ENCODE data around the gene EVA1C. TPM values are rescaled to one million over a fixed set of nuclear protein-coding genes. Genes with fewer than 3 reads are reported as not detected.

Gene EVA1C
- total and polyA plus RNA-seq, 2 donors (not counting 1 experiment from before 2014, with no cell fraction given) = 0.84 to 1.6 TPM

DNA sequence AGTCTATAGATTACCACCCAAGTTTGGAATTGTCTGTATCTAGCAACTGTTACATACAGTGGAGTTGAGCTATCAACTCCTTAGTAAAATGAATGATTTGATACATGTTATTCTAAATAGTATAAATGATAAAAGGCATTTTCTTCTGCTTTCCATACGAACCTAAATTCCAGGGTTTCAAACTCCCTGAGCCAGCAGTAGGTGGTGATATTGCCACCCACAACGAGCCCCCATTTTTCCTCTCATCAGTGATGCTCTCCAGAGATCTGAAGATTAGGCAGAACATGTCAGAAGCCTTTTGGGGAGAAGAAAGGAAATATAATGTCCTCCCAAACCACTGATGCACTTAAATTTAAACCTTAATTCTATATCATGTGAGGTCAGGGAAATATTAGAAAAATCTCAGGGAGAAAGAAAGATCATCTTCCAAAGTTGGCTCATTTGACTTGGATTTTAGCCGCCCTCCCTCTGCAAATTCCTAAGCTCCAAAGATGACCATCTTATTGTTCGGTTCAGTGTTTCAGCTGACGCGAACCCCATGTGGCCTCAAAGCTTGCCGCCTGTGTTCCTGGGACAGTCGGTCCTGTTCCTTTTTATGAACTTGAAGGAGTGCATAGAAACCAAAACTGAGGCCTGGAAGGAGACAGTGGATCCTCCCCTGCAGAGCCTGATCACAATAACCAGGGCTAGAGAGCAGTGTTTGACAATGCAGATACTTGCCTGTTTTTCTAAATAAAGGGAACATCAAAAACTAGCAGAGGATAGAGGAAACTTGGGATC lies 2.3 kb downstream of the EVA1C start:
- H3K27me3 Mint-ChIP-seq = peaks cover 51% of the 10 kb centered on the region
- Histone ChIP-seq H3K9ac (ENCODE audit: low read length) (no peak overlapping the region), H3K4me2 (replicated peaks; ENCODE audit: low read depth, low read length, poor library complexity, severe bottlenecking) (no peak overlapping the region), H4K20me1 (ENCODE audit: control insufficient read depth, insufficient read depth, low read length, poor library complexity, severe bottlenecking) (no peaks in the 10 kb centered on the region), H3K4me3 (ENCODE audit: control extremely low read depth in 1 of 5, extremely low read depth in 1 of 5, insufficient read depth in 1 of 5, low read depth in 2 of 5, low read length in 4 of 5) (no peak overlapping the region), H3K4me1 (ENCODE audit: control insufficient read depth in 2 of 2, insufficient read depth in 2 of 2, low read length in 2 of 2) (peaks cover 13% of the 10 kb centered on the region in 2 donors), H3K27ac (ENCODE audit: low read length in 2 of 2) (no peak overlapping the region), H3K79me2 (ENCODE audit: control insufficient read depth, insufficient read depth, low read length) (no peaks in the 10 kb centered on the region), H2AFZ (ENCODE audit: insufficient read depth, low read depth, low read length, poor library complexity, severe bottlenecking) (no peak overlapping the region), H3K9me3 (ENCODE audit: control extremely low read depth in 1 of 3, control insufficient read depth in 2 of 3, insufficient read depth in 1 of 3, low read length in 2 of 3) (peaks cover 0 to 8% (median 0%) of the 10 kb centered on the region in 3 donors), H3K36me3 (replicated peaks in 1 of 2; ENCODE audit: control extremely low read depth in 1 of 2, control insufficient read depth in 1 of 2, extremely low read depth in 1 of 2, insufficient read depth in 2 of 2, low read length in 1 of 2) (no peaks in the 10 kb centered on the region), H3K27me3 (replicated peaks in 1 of 4; ENCODE audit: control extremely low read depth in 1 of 4, control insufficient read depth in 3 of 4, insufficient read depth in 4 of 4, low read length in 3 of 4) (peaks cover 0 to 29% (median 4%) of the 10 kb centered on the region in 4 experiments)
- H3K27ac Mint-ChIP-seq = no peak overlapping the region
- TF ChIP-seq, protein P1, sequence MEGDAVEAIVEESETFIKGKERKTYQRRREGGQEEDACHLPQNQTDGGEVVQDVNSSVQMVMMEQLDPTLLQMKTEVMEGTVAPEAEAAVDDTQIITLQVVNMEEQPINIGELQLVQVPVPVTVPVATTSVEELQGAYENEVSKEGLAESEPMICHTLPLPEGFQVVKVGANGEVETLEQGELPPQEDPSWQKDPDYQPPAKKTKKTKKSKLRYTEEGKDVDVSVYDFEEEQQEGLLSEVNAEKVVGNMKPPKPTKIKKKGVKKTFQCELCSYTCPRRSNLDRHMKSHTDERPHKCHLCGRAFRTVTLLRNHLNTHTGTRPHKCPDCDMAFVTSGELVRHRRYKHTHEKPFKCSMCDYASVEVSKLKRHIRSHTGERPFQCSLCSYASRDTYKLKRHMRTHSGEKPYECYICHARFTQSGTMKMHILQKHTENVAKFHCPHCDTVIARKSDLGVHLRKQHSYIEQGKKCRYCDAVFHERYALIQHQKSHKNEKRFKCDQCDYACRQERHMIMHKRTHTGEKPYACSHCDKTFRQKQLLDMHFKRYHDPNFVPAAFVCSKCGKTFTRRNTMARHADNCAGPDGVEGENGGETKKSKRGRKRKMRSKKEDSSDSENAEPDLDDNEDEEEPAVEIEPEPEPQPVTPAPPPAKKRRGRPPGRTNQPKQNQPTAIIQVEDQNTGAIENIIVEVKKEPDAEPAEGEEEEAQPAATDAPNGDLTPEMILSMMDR (IDR thresholded peaks at IDR 0.05) = no peak
- TF ChIP-seq EZH2 (IDR thresholded peaks at IDR 0.05; ENCODE audit: borderline replicate concordance, insufficient read depth, low read depth, low read length, poor library complexity, severe bottlenecking) = no peak
- 96% methylated on average over 5 of the region's 8 CpGs for WGBS (ENCODE audit: insufficient coverage)
- ATAC-seq (ENCODE audit: low read depth) = no peak
- H3K4me1 Mint-ChIP-seq = peaks cover 16% of the 10 kb centered on the region
- POLR2A ChIA-PET = no interaction called here
- no peak for DNase-seq
- intact Hi-C loops (cut with micrococcal nuclease) = no loop called here
- no peak overlapping the region for H3K4me3 Mint-ChIP-seq
- H3K9me3 Mint-ChIP-seq (ENCODE audit: insufficient read depth) = no peaks in the 10 kb centered on the region
- CTCF ChIA-PET = no interaction called here
